Measurements from ENCODE around the gene DIAPH3.

- no peak for TF ChIP-seq CTCF (IDR thresholded peaks at IDR 0.05)
- no peak for TF ChIP-seq POLR2A (IDR thresholded peaks at IDR 0.05)
These were observed 28.4 kb downstream of the DIAPH3 start for GRCh38 chr13:60135344-60135743.
